HCT116 (cell line): ENCODE results near the gene FTHL17.

Source experiments
- ATF3 ChIP-seq: IDR thresholded peaks from 2 replicates; pipeline ENCODE4 v1.6.1; 2012
- CTCF ChIP-seq, 3 experiments: fragments of 200-600 bp in 1 of 3; sonication (generic) in 1 of 3; IDR thresholded peaks in 2 of 3; conservative IDR thresholded peaks in 1 of 3; 2 replicates each; pipeline ENCODE4 v1.5.1; 2012 to 2017; ENCODE audit warnings: low read depth in 2 of 3, low read length in 2 of 3, antibody characterized with exemption in 1 of 3, borderline replicate concordance in 1 of 3, control low read depth in 1 of 3, mild to moderate bottlenecking in 1 of 3, mixed read lengths in 1 of 3, mixed run types in 1 of 3, moderate library complexity in 1 of 3; ENCODE audit not compliant: insufficient read depth in 1 of 3
- ELF1 ChIP-seq: IDR thresholded peaks from 2 replicates; pipeline ENCODE4 v1.6.1; 2012; ENCODE audit warnings: low read depth, borderline replicate concordance
- EZH2 ChIP-seq: fragments of 200-600 bp; sonication (generic); IDR thresholded peaks from 2 replicates; pipeline ENCODE4 v1.6.1; 2017; ENCODE audit warnings: antibody characterized with exemption, mixed run types
- EZH2phosphoT487 ChIP-seq: fragments of 200-600 bp; IDR thresholded peaks from 2 replicates; pipeline ENCODE4 v1.6.1; 2018; ENCODE audit warnings: antibody characterized with exemption, borderline replicate concordance
- JUND ChIP-seq: IDR thresholded peaks from 2 replicates; pipeline ENCODE4 v1.6.1; 2012
- MAX ChIP-seq: IDR thresholded peaks from 2 replicates; pipeline ENCODE4 v1.6.1; 2012
- POLR2A ChIP-seq: IDR thresholded peaks from 2 replicates; pipeline ENCODE4 v1.7.0; 2011; ENCODE audit warnings: borderline replicate concordance; ENCODE audit not compliant: insufficient read depth, insufficient read length; ENCODE audit errors: extremely low read depth
- REST ChIP-seq: IDR thresholded peaks from 2 replicates; pipeline ENCODE4 v1.6.1; 2012; ENCODE audit warnings: low read depth
- SIN3A ChIP-seq: IDR thresholded peaks from 2 replicates; pipeline ENCODE4 v1.6.1; 2012; ENCODE audit warnings: low read depth

GRCh38 chrX:31117266-31117665 lies 45.4 kb upstream of the FTHL17 start:
- TF ChIP-seq JUND (no peak), CTCF (IDR thresholded peaks at IDR 0.05 in 2 of 3, conservative IDR thresholded peaks at IDR 0.05 in 1 of 3; ENCODE audit: borderline replicate concordance in 1 of 3, insufficient read depth in 1 of 3, low read depth in 2 of 3, low read length in 2 of 3) (no peak), ELF1 (no peak), ATF3 (no peak), SIN3A (no peak), REST (no peak), EZH2phosphoT487 (no peak), POLR2A (no peak), MAX (no peak), EZH2 (no peak)
